HCT116 (cell line): Measurements from ENCODE around the gene PLA2G4B. TPM values are rescaled to one million over a fixed set of nuclear protein-coding genes. Genes with fewer than 3 reads are reported as not detected.

ENCODE experiments used
- ATAC-seq: fragments of 200-7000 bp; cut with Tn5 transposase; 2 replicates; pipeline ENCODE4 v1.9.1; 2020; ENCODE audit warnings: mild to moderate bottlenecking, moderate library complexity
- BruUV-seq: library from RNA; stranded (reverse); fragments of 400-500 nt; replicated peaks from 2 replicates; lab custom pipeline; 2021; lab: Mats Ljungman, UMichigan
- CTCF ChIA-PET: fragments of 300-600 bp; sonication (Branson Sonifier 250); formaldehyde crosslinking; loops from one replicate; lab custom pipeline; 2021; ENCODE audit warnings: antibody characterized with exemption; lab: Charles Lee
- POLR2A ChIA-PET: fragments of 300-600, 350-600 bp; sonication (Branson Sonifier 250); formaldehyde crosslinking; loops from one replicate; lab custom pipeline; 2021; ENCODE audit warnings: antibody characterized with exemption; lab: Charles Lee
- RAD21 ChIA-PET, 2 experiments: fragments of 300-600 bp; sonication (Branson Sonifier 250); formaldehyde crosslinking; loops; one replicate each; lab custom pipeline; 2023; ENCODE audit warnings: low total read pairs in 2 of 2; ENCODE audit not compliant: uncharacterized antibody in 2 of 2, unreplicated experiment in 2 of 2, low non-redundant PET in 1 of 2; lab: Charles Lee
- DNase-seq: peaks from one replicate; pipeline ENCODE4 v3.0.0-alpha.2; 2010; ENCODE audit warnings: low read depth, low spot score
- H2AFZ ChIP-seq: fragments of 200-600 bp; shearing (Covaris generic), sonication (generic); 2 replicates; pipeline ENCODE4 v1.6.1; 2017; ENCODE audit warnings: low read depth, mixed run types, mixed read lengths, antibody characterized with exemption, low read length; ENCODE audit not compliant: poor library complexity, severe bottlenecking
- H3K27ac ChIP-seq: 2 replicates; pipeline ENCODE4 v1.5.1; 2012; ENCODE audit warnings: low read depth, low read length
- H3K27me3 ChIP-seq: fragments of 200-600 bp; sonication (generic); 2 replicates; pipeline ENCODE4 v1.6.1; 2016; ENCODE audit warnings: mixed run types, low read length, mixed read lengths; ENCODE audit not compliant: insufficient read depth
- H3K36me3 ChIP-seq, 2 experiments: fragments of 200-500 bp in 1 of 2; fragments of 200-600 bp in 1 of 2; sonication (Bioruptor generic) in 1 of 2; sonication (generic) in 1 of 2; 2 replicates each; pipeline versions ENCODE4 v1.5.1 to v1.6.1; 2014 to 2016; ENCODE audit warnings: low read length in 2 of 2, inconsistent platforms in 1 of 2, mixed read lengths in 1 of 2, mixed run types in 1 of 2; ENCODE audit not compliant: insufficient read depth in 2 of 2, control insufficient read depth in 1 of 2
- H3K4me1 ChIP-seq, 2 experiments: fragments of 200-600 bp in 1 of 2; sonication (generic) in 1 of 2; 2 replicates each; pipeline versions ENCODE4 v1.5.1 to v1.6.1; 2012 to 2017; ENCODE audit warnings: low read length in 2 of 2, inconsistent platforms in 1 of 2, mild to moderate bottlenecking in 1 of 2, mixed read lengths in 1 of 2, mixed run types in 1 of 2, moderate library complexity in 1 of 2; ENCODE audit not compliant: insufficient read depth in 2 of 2, control insufficient read depth in 1 of 2
- H3K4me2 ChIP-seq: fragments of 200-600 bp; sonication (generic); 2 replicates; pipeline ENCODE4 v1.6.1; 2017; ENCODE audit warnings: mixed run types, low read length, mixed read lengths
- H3K4me3 ChIP-seq, 2 experiments: fragments of 200-600 bp in 1 of 2; sonication (generic) in 1 of 2; replicated peaks in 1 of 2; 2 replicates each; pipeline ENCODE4 v1.5.1; 2011 to 2016; ENCODE audit warnings: low read length in 2 of 2, control low read depth in 1 of 2, low read depth in 1 of 2, mild to moderate bottlenecking in 1 of 2, mixed read lengths in 1 of 2, mixed run types in 1 of 2
- H3K79me2 ChIP-seq: fragments of 200-600 bp; sonication (generic); 2 replicates; pipeline ENCODE4 v1.6.1; 2017; ENCODE audit warnings: mild to moderate bottlenecking, mixed run types, low read length, moderate library complexity, mixed read lengths; ENCODE audit not compliant: insufficient read depth
- H3K9ac ChIP-seq: fragments of 200-600 bp; sonication (generic); 2 replicates; pipeline ENCODE4 v1.6.1; 2016; ENCODE audit warnings: low read length, mixed read lengths
- H3K9me2 ChIP-seq: fragments of 200-600 bp; sonication (generic), shearing (Covaris generic); 2 replicates; pipeline ENCODE4 v1.6.1; 2017; ENCODE audit warnings: mixed run types, mild to moderate bottlenecking, moderate library complexity; ENCODE audit not compliant: insufficient read depth
- H3K9me3 ChIP-seq, 2 experiments: fragments of 200-500 bp in 1 of 2; fragments of 200-600 bp in 1 of 2; sonication (Bioruptor generic) in 1 of 2; sonication (generic) in 1 of 2; 2 replicates each; pipeline ENCODE4 v1.6.1; 2014 to 2017; ENCODE audit warnings: low read length in 2 of 2, mixed read lengths in 2 of 2, inconsistent platforms in 1 of 2, low read depth in 1 of 2, mild to moderate bottlenecking in 1 of 2, mixed run types in 1 of 2, moderate library complexity in 1 of 2; ENCODE audit not compliant: control insufficient read depth in 1 of 2, insufficient read depth in 1 of 2
- H4K20me1 ChIP-seq: fragments of 200-600 bp; sonication (generic), shearing (Covaris generic); 2 replicates; pipeline ENCODE4 v1.6.1; 2017; ENCODE audit warnings: mixed run types, mild to moderate bottlenecking, moderate library complexity; ENCODE audit not compliant: insufficient read depth
- CBX3 ChIP-seq: IDR thresholded peaks from 2 replicates; pipeline ENCODE4 v1.6.1; 2012; ENCODE audit warnings: low read depth
- EGR1 ChIP-seq: IDR thresholded peaks from 2 replicates; pipeline ENCODE4 v1.6.1; 2012; ENCODE audit warnings: low read depth
- ELF1 ChIP-seq: IDR thresholded peaks from 2 replicates; pipeline ENCODE4 v1.6.1; 2012; ENCODE audit warnings: low read depth, borderline replicate concordance
- EZH2 ChIP-seq: fragments of 200-600 bp; sonication (generic); IDR thresholded peaks from 2 replicates; pipeline ENCODE4 v1.6.1; 2017; ENCODE audit warnings: antibody characterized with exemption, mixed run types
- EZH2phosphoT487 ChIP-seq: fragments of 200-600 bp; IDR thresholded peaks from 2 replicates; pipeline ENCODE4 v1.6.1; 2018; ENCODE audit warnings: antibody characterized with exemption, borderline replicate concordance
- FOSL1 ChIP-seq: IDR thresholded peaks from 2 replicates; pipeline ENCODE4 v1.6.1; 2012; ENCODE audit warnings: low read depth
- JUND ChIP-seq: IDR thresholded peaks from 2 replicates; pipeline ENCODE4 v1.6.1; 2012
- POLR2A ChIP-seq: IDR thresholded peaks from 2 replicates; pipeline ENCODE4 v1.7.0; 2011; ENCODE audit warnings: borderline replicate concordance; ENCODE audit not compliant: insufficient read depth, insufficient read length; ENCODE audit errors: extremely low read depth
- RAD21 ChIP-seq: IDR thresholded peaks from 2 replicates; pipeline ENCODE4 v1.6.1; 2012; ENCODE audit warnings: low read depth, mild to moderate bottlenecking
- SP1 ChIP-seq: IDR thresholded peaks from 2 replicates; pipeline ENCODE4 v1.6.1; 2012; ENCODE audit warnings: low read depth
- SRF ChIP-seq: IDR thresholded peaks from 2 replicates; pipeline ENCODE4 v1.6.1; 2012; ENCODE audit warnings: low read depth
- YY1 ChIP-seq: IDR thresholded peaks from 2 replicates; pipeline ENCODE4 v1.6.1; 2011; ENCODE audit warnings: low read length, low read depth, moderate library complexity, mild to moderate bottlenecking; ENCODE audit not compliant: insufficient replicate concordance; ENCODE audit errors: extremely low read depth
- ZFX ChIP-seq: fragments of 450-650 bp; IDR thresholded peaks from 2 replicates; pipeline ENCODE4 v1.6.1; 2017
- ZNF274 ChIP-seq: fragments of 200-500 bp; sonication (Bioruptor generic); IDR thresholded peaks from 2 replicates; pipeline ENCODE4 v1.6.1; 2014; ENCODE audit warnings: mild to moderate bottlenecking, low read depth, low read length, inconsistent platforms
- intact Hi-C: fragments of 100-400 bp; cut with micrococcal nuclease; formaldehyde crosslinking; loops from 2 replicates; pipeline ENCODE4 v1.10.0; 2022
- total RNA-seq: library from RNA; stranded (reverse); gene quantifications from one replicate; pipeline ENCODE4 v1.2.1, GENCODE V29; 2021; ENCODE audit not compliant: unreplicated experiment
- TF ChIP-seq, protein P1 (sequence below): IDR thresholded peaks from 2 replicates; pipeline ENCODE4 v1.6.1; 2011; ENCODE audit warnings: mild to moderate bottlenecking, low read length, moderate library complexity; ENCODE audit not compliant: insufficient replicate concordance; ENCODE audit errors: extremely low read depth
- TF ChIP-seq, protein P2 (sequence below): IDR thresholded peaks from 2 replicates; pipeline ENCODE4 v1.6.1; 2012

The PLA2G4B gene
- total RNA-seq, 1 experiment from 2014 or later = 4.7 TPM

DNA sequence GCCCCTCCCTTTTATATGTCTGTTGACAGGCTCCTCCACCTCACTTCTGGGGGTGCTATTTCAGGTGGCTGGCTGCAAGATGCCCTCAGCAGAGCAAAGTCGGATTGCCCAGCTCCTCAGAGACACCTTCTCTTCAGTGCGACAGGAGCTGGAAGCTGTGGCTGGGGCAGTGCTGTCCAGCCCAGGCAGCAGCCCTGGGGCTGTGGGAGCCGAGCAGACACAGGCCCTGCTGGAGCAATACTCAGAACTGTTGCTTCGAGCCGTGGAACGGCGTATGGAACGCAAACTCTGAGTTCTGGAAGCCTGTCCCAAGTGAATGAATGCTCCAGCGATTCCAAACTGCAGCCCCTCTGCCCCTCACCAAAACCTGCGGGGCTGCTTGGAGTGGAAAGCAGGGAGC lies 13.5 kb upstream of the PLA2G4B start:
- H3K4me3 ChIP-seq = no peak overlapping the region
- POLR2A ChIA-PET = no interaction called here
- H3K27ac ChIP-seq = no peak overlapping the region
- H3K36me3 ChIP-seq = peaks cover 0 to 6% of the 10 kb centered on the region in 2 experiments; a peak in 2 of 4 replicates
- H3K9ac ChIP-seq = no peak overlapping the region
- H3K9me3 ChIP-seq = no peaks in the 10 kb centered on the region
- H3K9me2 ChIP-seq = no peaks in the 10 kb centered on the region
- H3K27me3 ChIP-seq = no peaks in the 10 kb centered on the region
- CTCF ChIA-PET = interaction anchor here (1.0 kb wide), 1 partner anchor 80 kb away, joined by 3 read pairs; no protein-coding TSS in a partner anchor
- no peak for DNase-seq
- ATAC-seq = no peak
- RAD21 ChIA-PET = no interaction called here
- BruUV-seq = no TSS peak
- TF ChIP-seq ELF1 = no peak
- TF ChIP-seq, all 23 proteins: peak for 0
- Histone ChIP-seq H3K4me2 (no peak overlapping the region), H3K79me2 (no peaks in the 10 kb centered on the region), H3K4me1 (peaks cover 6 to 13% of the 10 kb centered on the region in 2 experiments; a peak in 3 of 4 replicates), H2AFZ (no peak overlapping the region), H4K20me1 (no peaks in the 10 kb centered on the region)
- intact Hi-C loops = loop anchor here (5.0 kb wide), 1 partner anchor 77 kb away; no protein-coding TSS in a partner anchor

DNA sequence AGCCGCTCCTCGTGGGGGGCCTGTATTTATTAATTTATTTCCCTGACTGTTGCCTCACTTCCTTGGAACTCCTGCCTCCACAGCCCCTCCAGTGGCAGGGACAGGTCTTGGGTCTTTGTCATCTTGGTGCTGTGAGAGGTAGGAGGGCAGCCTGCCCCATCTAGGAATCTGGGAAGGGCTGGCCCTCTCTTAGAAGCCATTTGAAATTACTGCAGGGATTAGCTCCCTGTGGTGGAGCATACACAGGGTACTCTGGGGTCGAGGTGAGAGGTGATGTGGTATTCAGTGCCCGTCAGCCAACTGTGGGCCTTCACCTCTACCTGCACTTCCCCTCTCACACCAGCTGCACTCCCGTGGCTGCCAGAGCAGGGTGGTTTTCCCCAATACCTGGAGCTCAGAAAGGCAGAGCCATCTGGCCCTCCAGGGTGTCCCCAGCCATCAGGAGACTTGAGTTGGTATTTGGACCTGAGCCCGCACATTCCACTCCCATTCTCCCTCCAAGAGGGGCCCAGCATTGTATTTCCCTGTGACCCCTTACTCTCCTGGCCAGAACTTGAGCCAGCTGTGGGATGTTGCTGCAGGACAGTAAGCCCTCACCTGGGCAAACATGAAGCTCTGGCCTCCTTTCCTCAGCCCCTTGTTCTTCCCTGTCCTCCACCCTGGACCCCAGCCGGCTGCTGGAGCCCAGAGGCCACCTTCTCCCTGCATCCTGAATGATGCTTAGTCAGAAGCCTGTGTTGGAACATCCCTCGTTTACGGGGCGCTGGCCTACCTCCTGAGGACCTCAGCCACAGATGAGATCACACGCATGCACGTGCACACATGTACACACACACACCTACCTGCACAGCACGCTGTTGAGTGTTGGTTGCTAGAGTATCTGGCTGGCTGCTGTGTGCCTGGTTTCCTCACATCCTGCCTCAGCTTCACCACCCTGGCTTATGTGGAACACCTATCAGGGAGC lies 12.8 kb upstream of the PLA2G4B start:
- no TSS peak for BruUV-seq
- CTCF ChIA-PET = interaction anchor here (1.0 to 1.9 kb wide), 2 partner anchors 52 to 79 kb away, joined by 3 to 8 read pairs; partner anchors contain the start of gene MAPKBP1
- H3K4me1 ChIP-seq = peaks cover 6 to 13% of the 10 kb centered on the region in 2 experiments; a peak in 3 of 4 replicates
- peaks cover 0 to 6% of the 10 kb centered on the region in 2 experiments; a peak in 2 of 4 replicates for H3K36me3 ChIP-seq
- H4K20me1 ChIP-seq = no peaks in the 10 kb centered on the region
- no peak overlapping the region for H3K9ac ChIP-seq
- no peak overlapping the region for H3K27ac ChIP-seq
- no peak overlapping the region for H2AFZ ChIP-seq
- no peak overlapping the region for H3K4me3 ChIP-seq
- H3K9me3 ChIP-seq = no peaks in the 10 kb centered on the region
- RAD21 ChIA-PET = no interaction called here
- no peaks in the 10 kb centered on the region for H3K9me2 ChIP-seq
- ATAC-seq (no peak), DNase-seq (no peak)
- TF ChIP-seq RAD21 (no peak), YY1 (no peak), SP1 (no peak), SRF (no peak), FOSL1 (no peak), ZFX (no peak), EZH2phosphoT487 (no peak), JUND (no peak), CBX3 (no peak), POLR2A (no peak), ZNF274 (no peak), EGR1 (no peak), EZH2 (no peak)
- TF ChIP-seq, protein P1, sequence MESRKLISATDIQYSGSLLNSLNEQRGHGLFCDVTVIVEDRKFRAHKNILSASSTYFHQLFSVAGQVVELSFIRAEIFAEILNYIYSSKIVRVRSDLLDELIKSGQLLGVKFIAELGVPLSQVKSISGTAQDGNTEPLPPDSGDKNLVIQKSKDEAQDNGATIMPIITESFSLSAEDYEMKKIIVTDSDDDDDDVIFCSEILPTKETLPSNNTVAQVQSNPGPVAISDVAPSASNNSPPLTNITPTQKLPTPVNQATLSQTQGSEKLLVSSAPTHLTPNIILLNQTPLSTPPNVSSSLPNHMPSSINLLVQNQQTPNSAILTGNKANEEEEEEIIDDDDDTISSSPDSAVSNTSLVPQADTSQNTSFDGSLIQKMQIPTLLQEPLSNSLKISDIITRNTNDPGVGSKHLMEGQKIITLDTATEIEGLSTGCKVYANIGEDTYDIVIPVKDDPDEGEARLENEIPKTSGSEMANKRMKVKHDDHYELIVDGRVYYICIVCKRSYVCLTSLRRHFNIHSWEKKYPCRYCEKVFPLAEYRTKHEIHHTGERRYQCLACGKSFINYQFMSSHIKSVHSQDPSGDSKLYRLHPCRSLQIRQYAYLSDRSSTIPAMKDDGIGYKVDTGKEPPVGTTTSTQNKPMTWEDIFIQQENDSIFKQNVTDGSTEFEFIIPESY = no peak
- TF ChIP-seq, protein P2, sequence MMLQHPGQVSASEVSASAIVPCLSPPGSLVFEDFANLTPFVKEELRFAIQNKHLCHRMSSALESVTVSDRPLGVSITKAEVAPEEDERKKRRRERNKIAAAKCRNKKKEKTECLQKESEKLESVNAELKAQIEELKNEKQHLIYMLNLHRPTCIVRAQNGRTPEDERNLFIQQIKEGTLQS = no peak
- H3K79me2 ChIP-seq = no peaks in the 10 kb centered on the region
- intact Hi-C loops = loop anchor here (5.0 kb wide), 1 partner anchor 76 kb away; no protein-coding TSS in a partner anchor
- H3K4me2 ChIP-seq = no peak overlapping the region
- H3K27me3 ChIP-seq = no peaks in the 10 kb centered on the region
- POLR2A ChIA-PET = interaction anchor here (1.3 kb wide), 1 partner anchor 147 kb away, joined by 3 read pairs; the partner anchor contains the start of gene EHD4
